Thymus (tissue), 11 donors: ENCODE data around the gene CRACR2B. TPM values are rescaled to one million over a fixed set of nuclear protein-coding genes. Genes with fewer than 3 reads are reported as not detected.

Experiments
- DNase-seq, 9 donors: peaks; one replicate each; pipeline ENCODE4 v3.0.0-alpha.2; 2013; ENCODE audit warnings: low spot score in 9 of 9, low read depth in 6 of 9, missing footprints in 1 of 9
- H3K27ac ChIP-seq, 2 donors: one replicate each; pipeline ENCODE4 v1.5.1; 2013; ENCODE audit warnings: control low read depth in 1 of 2, low read depth in 1 of 2, low read length in 1 of 2, mild to moderate bottlenecking in 1 of 2, moderate library complexity in 1 of 2
- H3K27me3 ChIP-seq, 2 donors: one replicate each; pipeline ENCODE4 v1.5.1; 2013; ENCODE audit warnings: low read length in 1 of 2; ENCODE audit not compliant: control insufficient read depth in 2 of 2, insufficient read depth in 1 of 2
- H3K36me3 ChIP-seq, 2 donors: one replicate each; pipeline ENCODE4 v1.5.1; 2013; ENCODE audit warnings: low read length in 1 of 2, mild to moderate bottlenecking in 1 of 2, moderate library complexity in 1 of 2; ENCODE audit not compliant: control insufficient read depth in 2 of 2, insufficient read depth in 2 of 2
- H3K4me1 ChIP-seq, 2 donors: one replicate each; pipeline ENCODE4 v1.5.1; 2013; ENCODE audit warnings: low read length in 2 of 2; ENCODE audit not compliant: control insufficient read depth in 2 of 2, insufficient read depth in 2 of 2
- H3K4me3 ChIP-seq, 2 donors: one replicate each; pipeline ENCODE4 v1.5.1; 2013; ENCODE audit warnings: low read length in 2 of 2, control low read depth in 1 of 2, mild to moderate bottlenecking in 1 of 2
- H3K9me3 ChIP-seq, 2 donors: one replicate each; pipeline ENCODE4 v1.5.1; 2013; ENCODE audit warnings: low read length in 1 of 2, mild to moderate bottlenecking in 1 of 2; ENCODE audit not compliant: control insufficient read depth in 2 of 2, insufficient read depth in 1 of 2
- WGBS: extraction: QIAGEN DNeasy Blood & Tissue Kit; methylation state at CpG from one replicate; pipeline ENCODE4 v1.1.7; 2013; 5-methylcytosine and 5-hydroxymethylcytosine counted together
- polyA plus RNA-seq: library from polyadenylated mRNA; stranded (reverse); fragments of 200-250 nt; gene quantifications from one replicate; pipeline ENCODE4 v1.2.3, GENCODE V29; 2013
- total RNA-seq: library from RNA; stranded (reverse); fragments of 120-200 nt; gene quantifications from one replicate; pipeline ENCODE4 v1.2.4, GENCODE V29; 2013
- donor health status: healthy.

Gene CRACR2B
- total and polyA plus RNA-seq, 2 donors: 0.57 to 6.2 TPM

GRCh38 chr11:809287-810039 is 18.3 kb upstream of the CRACR2B start, which contains the start of gene RPLP2:
RPLP2 (plus strand) TSS chr11:809967; CDS start chr11:810235, 268 bp downstream.
- Histone ChIP-seq H3K36me3 (peaks cover 26 to 33% of the 10 kb centered on the region in 2 donors), H3K27me3 (no peaks in the 10 kb centered on the region), H3K9me3 (peaks cover 0 to 5% of the 10 kb centered on the region in 2 donors), H3K4me3 (peak within 1 kb of the TSS; percentile 70 to 83), H3K4me1 (peaks cover 25 to 32% of the 10 kb centered on the region in 2 donors), H3K27ac (peak within 1 kb of the TSS; percentile 90 to 96)
- DNase-seq: peak; percentile 93 to 99 (median 98)
- under 1% methylated on average over 81 of the region's 81 CpGs for WGBS

GRCh38 chr11:810040-810567 is 17.6 kb upstream of the CRACR2B start:
- H3K4me1 ChIP-seq: peaks cover 21 to 28% of the 10 kb centered on the region in 2 donors

GRCh38 chr11:811446-812245 is 16.1 kb upstream of the CRACR2B start:
- no peaks in the 10 kb centered on the region for H3K27me3 ChIP-seq
- peaks cover 34 to 35% of the 10 kb centered on the region in 2 donors for H3K36me3 ChIP-seq
- DNase-seq: no peak
- no peaks in the 10 kb centered on the region for H3K9me3 ChIP-seq
- H3K27ac ChIP-seq: no peak overlapping the region
- WGBS: 88% methylated on average over 14 of the region's 14 CpGs
- H3K4me3 ChIP-seq: no peak overlapping the region
- peaks cover 17 to 24% of the 10 kb centered on the region in 2 donors for H3K4me1 ChIP-seq

More at GRCh38 chr11:810040-810567, 17.6 kb upstream of the CRACR2B start:
- H3K27me3 ChIP-seq: no peaks in the 10 kb centered on the region
- H3K36me3 ChIP-seq: peaks cover 30 to 33% of the 10 kb centered on the region in 2 donors
- under 1% methylated on average over 55 of the region's 55 CpGs for WGBS
- peak overlapping the region; percentile 70 to 83 for H3K4me3 ChIP-seq
- peak overlapping the region; percentile 43 to 85 for H3K27ac ChIP-seq
- H3K9me3 ChIP-seq: peaks cover 0 to 5% of the 10 kb centered on the region in 2 donors
- DNase-seq: no peak

GRCh38 chr11:812390-812789 is 15.3 kb upstream of the CRACR2B start:
- WGBS: over 99% methylated on average over 3 of the region's 3 CpGs
- no peaks in the 10 kb centered on the region for H3K27me3 ChIP-seq
- H3K27ac ChIP-seq: no peak overlapping the region
- H3K9me3 ChIP-seq: no peaks in the 10 kb centered on the region
- DNase-seq: no peak
- H3K4me3 ChIP-seq: no peak overlapping the region
- peaks cover 34 to 35% of the 10 kb centered on the region in 2 donors for H3K36me3 ChIP-seq
- H3K4me1 ChIP-seq: peaks cover 17 to 24% of the 10 kb centered on the region in 2 donors

- Histone ChIP-seq H3K9me3 (no peaks in the 10 kb centered on the region), H3K4me3 (no peak overlapping the region), H3K36me3 (peaks cover 34 to 35% of the 10 kb centered on the region in 2 donors), H3K4me1 (peaks cover 17 to 24% of the 10 kb centered on the region in 2 donors), H3K27me3 (no peaks in the 10 kb centered on the region), H3K27ac (no peak overlapping the region)
- WGBS: 95% methylated on average over 6 of the region's 6 CpGs
- DNase-seq: no peak
Measured at GRCh38 chr11:813072-813455, 14.7 kb upstream of the CRACR2B start.

- peaks cover 15 to 21% of the 10 kb centered on the region in 2 donors for H3K4me1 ChIP-seq
- no peaks in the 10 kb centered on the region for H3K9me3 ChIP-seq
- H3K36me3 ChIP-seq: peaks cover 34 to 35% of the 10 kb centered on the region in 2 donors
- H3K4me3 ChIP-seq: no peak overlapping the region
- no peak overlapping the region for H3K27ac ChIP-seq
- WGBS: 93% methylated on average over 9 of the region's 9 CpGs
- H3K27me3 ChIP-seq: no peaks in the 10 kb centered on the region
- no peak for DNase-seq
Measured at GRCh38 chr11:813456-814096, 14.1 kb upstream of the CRACR2B start.

- peaks cover 14 to 26% of the 10 kb centered on the region in 2 donors for H3K4me1 ChIP-seq
- DNase-seq: no peak
- peaks cover 33 to 37% of the 10 kb centered on the region in 2 donors for H3K36me3 ChIP-seq
- no peak overlapping the region for H3K27ac ChIP-seq
- H3K4me3 ChIP-seq: no peak overlapping the region
- H3K9me3 ChIP-seq: no peaks in the 10 kb centered on the region
- WGBS: 97% methylated on average over 11 of the region's 11 CpGs
- no peaks in the 10 kb centered on the region for H3K27me3 ChIP-seq
Measured at GRCh38 chr11:815675-816432, 11.9 kb upstream of the CRACR2B start.

- Histone ChIP-seq H3K27me3 (no peaks in the 10 kb centered on the region), H3K4me1 (peaks cover 12 to 26% of the 10 kb centered on the region in 2 donors), H3K36me3 (peaks cover 27 to 36% of the 10 kb centered on the region in 2 donors), H3K4me3 (no peak overlapping the region), H3K27ac (no peak overlapping the region), H3K9me3 (no peaks in the 10 kb centered on the region)
- DNase-seq: no peak
- WGBS: 93% methylated on average over 11 of the region's 11 CpGs
Measured at GRCh38 chr11:816433-816779, 11.3 kb upstream of the CRACR2B start.
